WTC11 (cell line): Measurements from ENCODE around the gene PPP1R2. TPM values are rescaled to one million over a fixed set of nuclear protein-coding genes. Genes with fewer than 3 reads are reported as not detected.

ENCODE experiments used
- ATAC-seq: fragments of 200-7000 bp; cut with Tn5 transposase; 2 replicates; pipeline ENCODE4 v1.10.0; 2021; ENCODE audit warnings: mild to moderate bottlenecking, moderate library complexity
- CTCF ChIA-PET: fragments of 300-600 bp; sonication (Branson Sonifier 250); formaldehyde crosslinking; loops from one replicate; lab custom pipeline; 2021; ENCODE audit warnings: antibody characterized with exemption; lab: Charles Lee
- POLR2A ChIA-PET: fragments of 350-600 bp; sonication (Branson Sonifier 250); formaldehyde crosslinking; loops from one replicate; lab custom pipeline; 2021; ENCODE audit warnings: antibody characterized with exemption; lab: Charles Lee
- DNase-seq: peaks from one replicate; pipeline ENCODE4 v3.0.0; 2021; ENCODE audit warnings: low spot score
- H3K27ac Mint-ChIP-seq: 2 replicates; pipeline ENCODE4 v1.8.0; 2021; ENCODE audit warnings: mixed read lengths
- H3K27me3 Mint-ChIP-seq: 2 replicates; pipeline ENCODE4 v1.8.0; 2021; ENCODE audit warnings: low read depth, mild to moderate bottlenecking, moderate library complexity, mixed read lengths
- H3K36me3 Mint-ChIP-seq: 2 replicates; pipeline ENCODE4 v1.8.0; 2021; ENCODE audit warnings: mixed read lengths
- H3K4me1 Mint-ChIP-seq: 2 replicates; pipeline ENCODE4 v1.8.0; 2022; ENCODE audit warnings: mixed read lengths
- H3K4me3 Mint-ChIP-seq: 2 replicates; pipeline ENCODE4 v1.8.0; 2021; ENCODE audit warnings: mild to moderate bottlenecking, moderate library complexity, mixed read lengths
- H3K9me3 Mint-ChIP-seq: 2 replicates; pipeline ENCODE4 v1.8.0; 2021; ENCODE audit warnings: mixed read lengths
- E2F4 ChIP-seq: sonication (generic); formaldehyde crosslinking; IDR thresholded peaks from 2 replicates; pipeline ENCODE4 v1.8.1; 2022; ENCODE audit warnings: low read depth, mild to moderate bottlenecking, moderate library complexity, missing genetic modification reagents, borderline replicate concordance
- FOXP4 ChIP-seq: sonication (generic); formaldehyde crosslinking; IDR thresholded peaks from 2 replicates; pipeline ENCODE4 v1.8.0; 2022; ENCODE audit warnings: mild to moderate bottlenecking, missing genetic modification reagents
- JUN ChIP-seq: sonication (generic); formaldehyde crosslinking; IDR thresholded peaks from 2 replicates; pipeline ENCODE4 v1.8.0; 2023; ENCODE audit warnings: mild to moderate bottlenecking, missing genetic modification reagents
- KAT7 ChIP-seq: sonication (generic); formaldehyde crosslinking; IDR thresholded peaks from 2 replicates; pipeline ENCODE4 v1.8.1; 2023; ENCODE audit warnings: missing genetic modification reagents, mild to moderate bottlenecking, borderline replicate concordance
- NR3C1 ChIP-seq: sonication (generic); formaldehyde crosslinking; conservative IDR thresholded peaks from 2 replicates; pipeline ENCODE4 v1.8.1; 2023; ENCODE audit warnings: low read depth, mild to moderate bottlenecking, missing genetic modification reagents
- RORB ChIP-seq: fragments of 250-450 bp; sonication (Bioruptor Pico); IDR thresholded peaks from 2 replicates; pipeline ENCODE4 v1.9.0; 2021; ENCODE audit warnings: mild to moderate bottlenecking
- TCF7 ChIP-seq: sonication (generic); formaldehyde crosslinking; IDR thresholded peaks from 2 replicates; pipeline ENCODE4 v1.8.0; 2022; ENCODE audit warnings: mild to moderate bottlenecking, low read depth, missing genetic modification reagents, moderate library complexity
- TEAD1 ChIP-seq: sonication (generic); formaldehyde crosslinking; IDR thresholded peaks from 2 replicates; pipeline ENCODE4 v1.8.0; 2022; ENCODE audit warnings: mild to moderate bottlenecking, missing genetic modification reagents
- ZNF219 ChIP-seq: sonication (generic); formaldehyde crosslinking; IDR thresholded peaks from 2 replicates; pipeline ENCODE4 v1.8.0; 2023; ENCODE audit warnings: missing genetic modification reagents, mild to moderate bottlenecking, borderline replicate concordance
- ZNF281 ChIP-seq: sonication (generic); formaldehyde crosslinking; IDR thresholded peaks from 2 replicates; pipeline ENCODE4 v1.8.0; 2023; ENCODE audit warnings: mild to moderate bottlenecking, missing genetic modification reagents
- ZNF317 ChIP-seq: sonication (generic); formaldehyde crosslinking; IDR thresholded peaks from 2 replicates; pipeline ENCODE4 v1.8.1; 2023; ENCODE audit warnings: low read depth, mild to moderate bottlenecking, moderate library complexity, missing genetic modification reagents, borderline replicate concordance
- ZNF512 ChIP-seq: sonication (generic); formaldehyde crosslinking; IDR thresholded peaks from 2 replicates; pipeline ENCODE4 v1.8.1; 2022; ENCODE audit warnings: missing genetic modification reagents, borderline replicate concordance
- total RNA-seq: library from RNA; stranded (reverse); gene quantifications from 3 replicates; pipeline ENCODE4 v1.2.3, GENCODE V29; 2021
- TF ChIP-seq, protein P1 (sequence below): sonication (generic); formaldehyde crosslinking; IDR thresholded peaks from 2 replicates; pipeline ENCODE4 v1.8.0; 2022; ENCODE audit warnings: missing genetic modification reagents
- TF ChIP-seq, protein P2 (sequence below): sonication (generic); formaldehyde crosslinking; conservative IDR thresholded peaks from 2 replicates; pipeline ENCODE4 v1.8.1; 2022; ENCODE audit warnings: mild to moderate bottlenecking, missing genetic modification reagents
- TF ChIP-seq, protein P3 (sequence below): sonication (generic); formaldehyde crosslinking; IDR thresholded peaks from 2 replicates; pipeline ENCODE4 v1.8.0; 2022; ENCODE audit warnings: mild to moderate bottlenecking, missing genetic modification reagents
- TF ChIP-seq, protein P4 (sequence below): sonication (generic); formaldehyde crosslinking; IDR thresholded peaks from 2 replicates; pipeline ENCODE4 v1.8.1; 2022; ENCODE audit warnings: mild to moderate bottlenecking, moderate library complexity, missing genetic modification reagents
- TF ChIP-seq, protein P5 (sequence below): fragments of 250-450 bp; sonication (Bioruptor Pico); IDR thresholded peaks from 2 replicates; pipeline ENCODE4 v1.9.0; 2021; ENCODE audit warnings: mild to moderate bottlenecking

Gene PPP1R2
- total RNA-seq, 1 experiment from 2014 or later = 28.1 TPM

- DNase-seq (no peak), ATAC-seq (no peak)
- H3K9me3 Mint-ChIP-seq = peaks cover 5% of the 10 kb centered on the region; the same call in 1 of the 2 replicates
- H3K27me3 Mint-ChIP-seq = peaks cover 8% of the 10 kb centered on the region; the same call in 1 of the 2 replicates
- no peaks in the 10 kb centered on the region for H3K36me3 Mint-ChIP-seq
- H3K4me3 Mint-ChIP-seq = no peak overlapping the region
- POLR2A ChIA-PET = no interaction called here
- no peak overlapping the region for H3K27ac Mint-ChIP-seq
- no peak for TF ChIP-seq RORB (CRISPR knock-in tag)
- TF ChIP-seq, protein P1, sequence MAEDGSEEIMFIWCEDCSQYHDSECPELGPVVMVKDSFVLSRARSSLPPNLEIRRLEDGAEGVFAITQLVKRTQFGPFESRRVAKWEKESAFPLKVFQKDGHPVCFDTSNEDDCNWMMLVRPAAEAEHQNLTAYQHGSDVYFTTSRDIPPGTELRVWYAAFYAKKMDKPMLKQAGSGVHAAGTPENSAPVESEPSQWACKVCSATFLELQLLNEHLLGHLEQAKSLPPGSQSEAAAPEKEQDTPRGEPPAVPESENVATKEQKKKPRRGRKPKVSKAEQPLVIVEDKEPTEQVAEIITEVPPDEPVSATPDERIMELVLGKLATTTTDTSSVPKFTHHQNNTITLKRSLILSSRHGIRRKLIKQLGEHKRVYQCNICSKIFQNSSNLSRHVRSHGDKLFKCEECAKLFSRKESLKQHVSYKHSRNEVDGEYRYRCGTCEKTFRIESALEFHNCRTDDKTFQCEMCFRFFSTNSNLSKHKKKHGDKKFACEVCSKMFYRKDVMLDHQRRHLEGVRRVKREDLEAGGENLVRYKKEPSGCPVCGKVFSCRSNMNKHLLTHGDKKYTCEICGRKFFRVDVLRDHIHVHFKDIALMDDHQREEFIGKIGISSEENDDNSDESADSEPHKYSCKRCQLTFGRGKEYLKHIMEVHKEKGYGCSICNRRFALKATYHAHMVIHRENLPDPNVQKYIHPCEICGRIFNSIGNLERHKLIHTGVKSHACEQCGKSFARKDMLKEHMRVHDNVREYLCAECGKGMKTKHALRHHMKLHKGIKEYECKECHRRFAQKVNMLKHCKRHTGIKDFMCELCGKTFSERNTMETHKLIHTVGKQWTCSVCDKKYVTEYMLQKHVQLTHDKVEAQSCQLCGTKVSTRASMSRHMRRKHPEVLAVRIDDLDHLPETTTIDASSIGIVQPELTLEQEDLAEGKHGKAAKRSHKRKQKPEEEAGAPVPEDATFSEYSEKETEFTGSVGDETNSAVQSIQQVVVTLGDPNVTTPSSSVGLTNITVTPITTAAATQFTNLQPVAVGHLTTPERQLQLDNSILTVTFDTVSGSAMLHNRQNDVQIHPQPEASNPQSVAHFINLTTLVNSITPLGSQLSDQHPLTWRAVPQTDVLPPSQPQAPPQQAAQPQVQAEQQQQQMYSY (CRISPR knock-in tag) = no peak
- no peak for TF ChIP-seq ZNF219
- TF ChIP-seq TEAD1 (CRISPR knock-in tag) = no peak
- TF ChIP-seq ZNF317 (CRISPR knock-in tag) = no peak
- TF ChIP-seq TCF7 (CRISPR knock-in tag) = no peak
- TF ChIP-seq, protein P2, sequence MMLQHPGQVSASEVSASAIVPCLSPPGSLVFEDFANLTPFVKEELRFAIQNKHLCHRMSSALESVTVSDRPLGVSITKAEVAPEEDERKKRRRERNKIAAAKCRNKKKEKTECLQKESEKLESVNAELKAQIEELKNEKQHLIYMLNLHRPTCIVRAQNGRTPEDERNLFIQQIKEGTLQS (CRISPR knock-in tag) = no peak
- no peak for TF ChIP-seq KAT7 (CRISPR knock-in tag)
- TF ChIP-seq, protein P3, sequence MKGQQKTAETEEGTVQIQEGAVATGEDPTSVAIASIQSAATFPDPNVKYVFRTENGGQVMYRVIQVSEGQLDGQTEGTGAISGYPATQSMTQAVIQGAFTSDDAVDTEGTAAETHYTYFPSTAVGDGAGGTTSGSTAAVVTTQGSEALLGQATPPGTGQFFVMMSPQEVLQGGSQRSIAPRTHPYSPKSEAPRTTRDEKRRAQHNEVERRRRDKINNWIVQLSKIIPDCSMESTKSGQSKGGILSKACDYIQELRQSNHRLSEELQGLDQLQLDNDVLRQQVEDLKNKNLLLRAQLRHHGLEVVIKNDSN (CRISPR knock-in tag) = no peak
- TF ChIP-seq JUN (CRISPR knock-in tag) = no peak
- TF ChIP-seq NR3C1 (CRISPR knock-in tag) = no peak
- no peak for TF ChIP-seq ZNF281
- no peak for TF ChIP-seq FOXP4 (CRISPR knock-in tag)
- no peak for TF ChIP-seq E2F4 (CRISPR knock-in tag)
- TF ChIP-seq, protein P4, sequence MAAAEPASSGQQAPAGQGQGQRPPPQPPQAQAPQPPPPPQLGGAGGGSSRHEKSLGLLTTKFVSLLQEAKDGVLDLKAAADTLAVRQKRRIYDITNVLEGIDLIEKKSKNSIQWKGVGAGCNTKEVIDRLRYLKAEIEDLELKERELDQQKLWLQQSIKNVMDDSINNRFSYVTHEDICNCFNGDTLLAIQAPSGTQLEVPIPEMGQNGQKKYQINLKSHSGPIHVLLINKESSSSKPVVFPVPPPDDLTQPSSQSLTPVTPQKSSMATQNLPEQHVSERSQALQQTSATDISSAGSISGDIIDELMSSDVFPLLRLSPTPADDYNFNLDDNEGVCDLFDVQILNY = no peak
- TF ChIP-seq, protein P5, sequence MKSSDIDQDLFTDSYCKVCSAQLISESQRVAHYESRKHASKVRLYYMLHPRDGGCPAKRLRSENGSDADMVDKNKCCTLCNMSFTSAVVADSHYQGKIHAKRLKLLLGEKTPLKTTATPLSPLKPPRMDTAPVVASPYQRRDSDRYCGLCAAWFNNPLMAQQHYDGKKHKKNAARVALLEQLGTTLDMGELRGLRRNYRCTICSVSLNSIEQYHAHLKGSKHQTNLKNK = no peak
- no peak for TF ChIP-seq ZNF512 (CRISPR knock-in tag)
- H3K4me1 Mint-ChIP-seq = peaks cover 20% of the 10 kb centered on the region
- CTCF ChIA-PET = no interaction called here
These were observed 5.1 kb downstream of the PPP1R2 start for GRCh38 chr3:195537995-195538394.
